ENCODE measurements around the gene MCM3. TPM values are rescaled to one million over a fixed set of nuclear protein-coding genes. Genes with fewer than 3 reads are reported as not detected.

Gene MCM3
- total RNA-seq, 4 donors from 2014 or later: 9.1 to 12.9 (median 9.8) TPM

GRCh38 chr6:52324189-52324588 is 39.6 kb upstream of the MCM3 start:
- DNase-seq: no peak
- Histone ChIP-seq H3K27ac (no peak overlapping the region), H3K4me3 (no peak overlapping the region), H3K36me3 (no peaks in the 10 kb centered on the region), H3K9me3 (no peaks in the 10 kb centered on the region), H3K27me3 (no peaks in the 10 kb centered on the region), H3K4me1 (no peaks in the 10 kb centered on the region)
- no peak for TF ChIP-seq CTCF (IDR thresholded peaks at IDR 0.05 in 4 of 5, conservative IDR thresholded peaks at IDR 0.05 in 1 of 5)
- TF ChIP-seq POLR2A (IDR thresholded peaks at IDR 0.05): no peak
- intact Hi-C loops (cut with DNase I; ENCODE audit: low total_unique reads) (no loop called here), in situ Hi-C loops (cut with MboI; ENCODE audit: low sequenced_read_pairs in 4 of 4) (no loop called here)
- ATAC-seq: no peak

- TF ChIP-seq POLR2A (IDR thresholded peaks at IDR 0.05) (no peak), CTCF (IDR thresholded peaks at IDR 0.05 in 4 of 5, conservative IDR thresholded peaks at IDR 0.05 in 1 of 5) (no peak)
- H3K27ac ChIP-seq: no peak overlapping the region
- in situ Hi-C loops (cut with MboI; ENCODE audit: low sequenced_read_pairs in 4 of 4) (no loop called here), intact Hi-C loops (cut with DNase I; ENCODE audit: low total_unique reads) (no loop called here)
- H3K36me3 ChIP-seq: no peaks in the 10 kb centered on the region
- H3K4me1 ChIP-seq: no peaks in the 10 kb centered on the region
- no peaks in the 10 kb centered on the region for H3K27me3 ChIP-seq
- H3K4me3 ChIP-seq: no peak overlapping the region
- no peaks in the 10 kb centered on the region for H3K9me3 ChIP-seq
- no peak for ATAC-seq
- no peak for DNase-seq
Measured at GRCh38 chr6:52317841-52318581, 33.5 kb upstream of the MCM3 start.

GRCh38 chr6:52317211-52317610 is 32.7 kb upstream of the MCM3 start:
- TF ChIP-seq POLR2A (IDR thresholded peaks at IDR 0.05) (no peak), CTCF (IDR thresholded peaks at IDR 0.05 in 4 of 5, conservative IDR thresholded peaks at IDR 0.05 in 1 of 5) (no peak)
- intact Hi-C loops (cut with DNase I; ENCODE audit: low total_unique reads) (no loop called here), in situ Hi-C loops (cut with MboI; ENCODE audit: low sequenced_read_pairs in 4 of 4) (no loop called here)
- Histone ChIP-seq H3K27ac (no peak overlapping the region), H3K27me3 (no peaks in the 10 kb centered on the region), H3K9me3 (no peaks in the 10 kb centered on the region), H3K4me3 (no peak overlapping the region), H3K4me1 (no peaks in the 10 kb centered on the region), H3K36me3 (no peaks in the 10 kb centered on the region)
- DNase-seq (no peak), ATAC-seq (no peak)

- ATAC-seq (no peak), DNase-seq (no peak)
- intact Hi-C loops (cut with DNase I; ENCODE audit: low total_unique reads): no loop called here
- Histone ChIP-seq H3K4me1 (no peaks in the 10 kb centered on the region), H3K36me3 (no peaks in the 10 kb centered on the region), H3K9me3 (no peaks in the 10 kb centered on the region), H3K27ac (no peak overlapping the region), H3K4me3 (no peak overlapping the region), H3K27me3 (no peaks in the 10 kb centered on the region)
- TF ChIP-seq POLR2A (IDR thresholded peaks at IDR 0.05): no peak
- in situ Hi-C loops (cut with MboI; ENCODE audit: low sequenced_read_pairs in 4 of 4): no loop called here
Measured at GRCh38 chr6:52314752-52315151, 30.2 kb upstream of the MCM3 start.

- no peak for ATAC-seq
- no peak for DNase-seq
- in situ Hi-C loops (cut with MboI; ENCODE audit: low sequenced_read_pairs in 4 of 4): no loop called here
- H3K4me1 ChIP-seq: no peaks in the 10 kb centered on the region
- TF ChIP-seq CTCF (IDR thresholded peaks at IDR 0.05 in 4 of 5, conservative IDR thresholded peaks at IDR 0.05 in 1 of 5) (no peak), POLR2A (IDR thresholded peaks at IDR 0.05) (no peak)
- no peaks in the 10 kb centered on the region for H3K27me3 ChIP-seq
- no peaks in the 10 kb centered on the region for H3K36me3 ChIP-seq
- H3K27ac ChIP-seq: no peak overlapping the region
- intact Hi-C loops (cut with DNase I; ENCODE audit: low total_unique reads): no loop called here
- no peaks in the 10 kb centered on the region for H3K9me3 ChIP-seq
- no peak overlapping the region for H3K4me3 ChIP-seq
Measured at GRCh38 chr6:52312461-52312860, 27.9 kb upstream of the MCM3 start.
